GM18951 (cell line): ENCODE data around the gene TESK2.

ENCODE experiments used
- POLR2A ChIP-seq: IDR thresholded peaks from 4 replicates; pipeline ENCODE4 v1.6.1; 2011; ENCODE audit warnings: mild to moderate bottlenecking; ENCODE audit not compliant: insufficient read length, insufficient read depth; ENCODE audit errors: extremely low read depth
- in situ Hi-C: fragments of 300-500 bp; cut with MboI; formaldehyde crosslinking; loops from one replicate; pipeline ENCODE4 v1.12.0; 2022; ENCODE audit warnings: low sequenced_read_pairs, mixed read lengths, inconsistent platforms; ENCODE audit not compliant: unreplicated experiment

The TESK2 gene

GRCh38 chr1:45442272-45442671, 48.7 kb downstream of the TESK2 start:
- no peak for TF ChIP-seq POLR2A
- in situ Hi-C loops: no loop called here

DNA sequence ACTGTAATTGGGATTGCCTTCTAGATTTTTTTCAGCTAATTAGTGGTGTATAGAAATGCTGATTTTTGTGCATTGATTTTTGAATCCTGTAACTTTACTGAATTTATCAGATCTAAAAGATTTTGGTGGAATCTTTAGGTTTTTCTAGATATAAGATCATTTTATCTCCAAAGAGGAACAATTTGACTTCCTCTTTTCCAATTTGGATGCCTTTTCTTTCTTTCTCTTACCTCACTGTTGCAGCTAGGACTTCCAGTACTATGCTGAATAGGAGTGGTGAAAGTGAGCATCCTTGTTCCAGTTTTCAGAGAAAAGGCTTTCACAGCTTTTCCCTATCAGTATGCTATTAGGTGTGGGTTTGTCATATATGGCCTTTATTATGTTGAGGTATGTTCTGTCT, 53.6 kb downstream of the TESK2 start:
- in situ Hi-C loops: no loop called here
- TF ChIP-seq POLR2A: no peak

- in situ Hi-C loops: no loop called here
- TF ChIP-seq POLR2A: no peak
These were observed 60.5 kb downstream of the TESK2 start for GRCh38 chr1:45430490-45430889.

DNA sequence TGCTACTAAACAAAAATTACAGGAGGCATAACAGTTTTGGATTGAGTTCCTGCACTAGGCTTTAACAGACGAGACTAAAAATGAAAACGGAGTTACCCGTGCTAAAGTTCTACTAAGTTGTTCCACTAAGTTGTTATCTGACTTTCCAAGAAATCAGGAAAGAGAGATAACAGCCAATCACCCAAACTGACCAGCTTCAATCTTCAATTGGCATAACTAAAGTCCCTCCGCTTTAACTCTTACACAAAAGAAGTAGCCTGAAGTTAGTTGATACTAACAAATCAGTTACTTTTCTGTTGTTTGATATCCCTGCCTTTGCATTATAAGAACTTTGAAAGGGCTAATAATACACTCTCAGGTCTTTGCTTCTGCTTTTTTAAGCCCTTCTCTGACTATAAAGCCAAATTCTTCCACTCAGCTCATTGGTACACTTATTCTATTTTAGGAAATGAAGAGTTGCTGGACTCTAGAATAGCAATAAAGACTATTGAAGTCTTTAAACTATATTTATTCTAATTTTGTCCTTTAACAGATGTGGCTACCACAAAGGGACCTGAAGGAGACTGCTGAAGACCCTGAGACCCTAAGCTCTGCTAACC, 61.3 kb downstream of the TESK2 start:
- no peak for TF ChIP-seq POLR2A
- in situ Hi-C loops: no loop called here

- in situ Hi-C loops: no loop called here
- TF ChIP-seq POLR2A: no peak
These were observed 66.9 kb downstream of the TESK2 start for GRCh38 chr1:45423906-45424678.

DNA sequence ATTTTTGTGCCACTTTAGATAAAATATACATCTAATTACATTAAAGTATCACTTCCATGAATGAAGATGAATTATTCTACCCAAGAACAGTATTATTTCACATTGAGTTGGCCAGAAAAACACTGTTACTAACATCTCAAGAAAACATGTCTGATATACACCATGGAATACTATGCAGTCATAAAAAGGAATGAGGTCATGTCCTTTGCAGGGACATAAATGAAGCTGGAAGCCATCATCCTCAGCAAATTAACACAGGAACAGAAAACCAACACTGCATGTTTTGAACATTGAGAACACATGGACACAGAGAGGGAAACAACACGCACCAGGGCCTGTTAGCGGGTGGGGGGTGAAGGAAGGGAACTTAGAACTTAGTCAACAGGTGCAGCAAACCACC, 69.0 kb downstream of the TESK2 start:
- TF ChIP-seq POLR2A: no peak
- in situ Hi-C loops: no loop called here

DNA sequence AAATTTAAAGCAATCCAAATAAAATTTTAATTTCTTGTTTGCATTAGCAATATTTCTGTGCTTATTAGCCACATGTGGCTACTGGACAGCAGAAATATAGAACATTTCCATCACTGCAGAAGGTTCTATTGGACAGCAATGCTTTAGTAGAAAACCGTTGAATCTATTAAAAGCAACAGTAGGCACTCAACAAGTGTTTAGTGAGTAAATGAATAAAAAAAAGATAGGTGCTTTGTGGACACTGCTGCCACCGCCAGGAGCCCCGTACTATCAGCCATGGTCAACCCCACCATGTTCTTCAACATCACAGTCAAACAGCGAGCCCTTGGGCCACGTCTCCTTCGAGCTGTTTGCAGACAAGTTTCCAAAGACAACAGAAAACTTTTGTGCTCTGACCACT, 76.2 kb downstream of the TESK2 start:
- in situ Hi-C loops: no loop called here
- no peak for TF ChIP-seq POLR2A

DNA sequence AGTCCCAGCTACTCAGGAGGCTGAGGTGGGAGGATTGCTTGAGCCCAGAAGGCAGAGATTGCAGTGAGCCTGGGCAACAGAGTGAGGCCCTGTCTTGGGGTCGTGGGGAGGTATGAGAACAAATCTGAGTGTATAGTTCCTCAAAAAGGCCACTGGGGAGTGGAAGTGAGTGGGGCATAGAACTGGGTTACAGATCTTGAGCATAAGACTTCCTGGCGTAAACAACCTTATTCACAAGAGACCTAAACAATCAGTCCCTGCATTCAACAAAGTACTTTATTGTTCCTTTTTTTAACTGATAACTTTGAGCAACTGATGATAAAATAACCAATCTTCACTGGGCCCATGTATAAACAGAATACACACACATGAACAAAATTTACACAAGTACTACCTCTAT, 78.1 kb downstream of the TESK2 start:
- in situ Hi-C loops: no loop called here
- no peak for TF ChIP-seq POLR2A

DNA sequence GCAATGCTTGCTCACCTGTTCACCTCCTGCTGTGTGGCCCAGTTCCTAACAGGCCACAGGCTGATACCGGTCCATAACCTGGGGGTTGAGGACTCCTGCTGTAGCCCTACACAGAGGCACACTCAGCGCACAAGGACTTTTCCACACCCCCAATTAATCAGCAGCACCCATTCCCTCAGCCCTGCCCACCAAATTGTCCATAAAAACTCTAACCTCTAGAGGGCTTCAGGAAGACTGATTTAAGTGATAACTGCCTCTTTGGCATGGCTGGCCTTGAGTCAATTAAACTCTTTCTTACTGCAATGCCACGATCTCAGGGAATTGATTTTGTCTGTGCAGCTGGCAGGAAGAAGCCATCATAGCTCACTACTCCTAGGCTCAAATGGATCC, 79.5 kb downstream of the TESK2 start:
- TF ChIP-seq POLR2A: no peak
- in situ Hi-C loops: no loop called here

DNA sequence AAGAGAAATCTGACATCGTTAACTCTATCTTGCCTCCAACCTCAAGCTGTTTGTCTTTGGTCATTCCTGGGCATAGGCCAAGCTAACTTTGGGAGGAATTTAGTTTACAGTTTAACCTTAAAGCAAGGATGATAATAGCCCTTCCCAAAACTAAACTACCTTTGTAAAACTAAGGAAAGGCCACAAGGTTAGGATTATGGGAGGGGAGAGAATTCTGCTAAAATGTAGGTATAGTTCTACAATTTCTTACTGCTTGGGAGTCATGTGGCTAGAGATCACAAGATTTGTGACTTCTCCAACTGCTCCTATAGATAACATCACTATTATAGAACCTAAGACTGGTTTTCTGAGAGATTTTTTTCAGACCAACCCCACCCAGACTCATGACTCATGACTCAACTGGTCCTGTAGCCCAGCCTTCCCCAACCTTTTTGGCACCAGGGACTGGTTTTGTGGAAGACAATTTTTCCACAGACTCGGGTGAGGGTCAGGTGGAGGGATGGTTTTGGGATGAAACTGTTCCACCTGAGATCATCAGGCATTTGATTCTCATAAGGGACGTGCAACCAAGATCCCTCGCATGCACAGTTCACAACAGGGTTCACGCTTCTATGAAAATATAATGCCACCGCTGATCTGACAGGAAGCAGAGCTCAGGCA, 80.0 kb downstream of the TESK2 start:
- in situ Hi-C loops: no loop called here
- TF ChIP-seq POLR2A: no peak

GRCh38 chr1:45409276-45409675, 81.7 kb downstream of the TESK2 start:
- no peak for TF ChIP-seq POLR2A
- in situ Hi-C loops: no loop called here

DNA sequence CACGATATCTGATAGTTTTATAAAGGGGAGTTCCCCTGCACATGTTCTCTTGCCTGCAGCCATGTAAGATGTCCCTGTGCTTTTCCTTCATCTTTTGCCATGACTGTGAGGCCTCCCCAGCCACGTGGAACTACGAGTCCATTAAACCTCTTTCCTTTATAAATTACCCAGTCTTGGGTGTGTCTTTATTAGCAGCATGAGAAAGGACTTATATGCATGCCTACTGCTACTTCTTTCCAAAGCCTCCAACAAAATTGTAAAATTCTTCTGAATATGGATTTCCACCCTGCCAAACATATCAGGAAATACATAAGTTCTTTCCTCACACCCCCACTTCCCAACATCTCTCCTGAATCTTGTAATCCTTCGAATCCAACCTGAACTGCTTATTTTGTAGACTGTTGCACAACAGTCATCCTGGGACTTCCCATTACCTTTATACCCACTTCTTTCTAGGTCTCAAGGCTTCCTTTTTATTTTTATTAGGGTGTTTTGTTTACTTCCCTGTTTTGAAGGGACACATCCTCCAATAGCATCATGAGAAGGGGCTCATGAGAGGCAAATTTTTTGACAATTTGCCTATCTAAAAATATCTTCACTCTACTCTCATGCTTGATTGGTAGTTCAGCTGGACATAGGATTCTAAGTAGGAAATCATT, 83.2 kb downstream of the TESK2 start:
- in situ Hi-C loops: no loop called here
- TF ChIP-seq POLR2A: no peak

DNA sequence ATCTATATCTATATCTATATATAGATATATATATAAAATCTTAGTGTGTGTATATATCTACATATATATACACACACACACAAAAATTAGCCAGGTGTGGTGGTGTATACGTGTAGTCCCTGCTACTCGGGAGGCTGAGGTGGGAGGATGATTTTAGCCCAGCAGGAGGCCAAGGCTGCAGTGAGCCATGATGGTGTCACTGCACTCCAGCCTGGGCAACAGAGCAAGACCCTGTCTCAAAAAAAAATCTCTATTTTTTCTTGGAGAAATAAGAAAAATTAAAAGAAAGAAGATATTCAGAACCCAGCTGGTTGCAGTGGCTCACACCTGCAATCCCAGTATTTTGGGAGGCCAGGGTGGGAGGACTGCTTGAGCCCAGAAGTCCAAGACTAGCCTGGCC, 85.3 kb downstream of the TESK2 start:
- in situ Hi-C loops: no loop called here
- TF ChIP-seq POLR2A: no peak
